GM12878 (cell line): ENCODE results near the gene KTN1. TPM values are rescaled to one million over a fixed set of nuclear protein-coding genes. Genes with fewer than 3 reads are reported as not detected.

ENCODE experiments used
- ATAC-seq: fragments of 200-7000 bp; cut with Tn5 transposase; 3 replicates; pipeline ENCODE4 v1.9.1; 2020; ENCODE audit warnings: mild to moderate bottlenecking, moderate library complexity
- BruUV-seq: library from RNA; stranded (reverse); fragments of 400-500 nt; replicated peaks from 2 replicates; lab custom pipeline; 2021; lab: Mats Ljungman, UMichigan
- CTCF ChIA-PET: fragments of 300-600 bp; sonication (Branson Sonifier 250); formaldehyde crosslinking; extraction: SDS; loops from one replicate; lab custom pipeline; 2021; ENCODE audit warnings: inconsistent platforms; lab: Yijun Ruan, JAX
- POLR2A ChIA-PET: fragments of 350-600 bp; formaldehyde crosslinking; extraction: SDS; loops from one replicate; lab custom pipeline; 2021; ENCODE audit warnings: inconsistent platforms; lab: Charles Lee
- RAD21 ChIA-PET: fragments of 300-600 bp; sonication (Branson Sonifier 250); formaldehyde crosslinking; loops from one replicate; lab custom pipeline; 2023; ENCODE audit warnings: antibody characterized with exemption; ENCODE audit not compliant: unreplicated experiment; lab: Charles Lee
- SMC1A ChIA-PET: fragments of 300-600 bp; sonication (Branson Sonifier 250); formaldehyde crosslinking; loops from one replicate; lab custom pipeline; 2023; ENCODE audit not compliant: unreplicated experiment, uncharacterized antibody; lab: Charles Lee
- DNase-seq: peaks from one replicate; pipeline ENCODE4 v3.0.0-alpha.2; 2011; ENCODE audit warnings: low read depth, low spot score
- FAIRE-seq: peaks from 3 replicates; lab custom pipeline; 2011; peaks lifted over from hg19 to GRCh38; lab: Jason Lieb, UNC
- H2AFZ ChIP-seq: 2 replicates; pipeline ENCODE4 v1.6.0; 2011; ENCODE audit warnings: low read depth, low read length, control low read depth; ENCODE audit not compliant: control insufficient read depth
- H3K27ac ChIP-seq: 2 replicates; pipeline ENCODE4 v1.5.1; 2011; ENCODE audit warnings: control low read depth; ENCODE audit not compliant: control insufficient read depth, insufficient read depth
- H3K27me3 ChIP-seq, 2 experiments: replicated peaks in 1 of 2; 2 replicates each; pipeline versions ENCODE4 v1.6.0 to v1.6.1; 2011; ENCODE audit warnings: low read length in 1 of 2; ENCODE audit not compliant: control insufficient read depth in 2 of 2, insufficient read depth in 2 of 2
- H3K36me3 ChIP-seq, 2 experiments: 2 replicates each; pipeline ENCODE4 v1.5.1; 2011; ENCODE audit warnings: low read length in 1 of 2; ENCODE audit not compliant: control insufficient read depth in 2 of 2, insufficient read depth in 2 of 2
- H3K4me1 ChIP-seq: 2 replicates; pipeline ENCODE4 v1.6.1; 2011; ENCODE audit warnings: mild to moderate bottlenecking, low read length, moderate library complexity, mixed read lengths; ENCODE audit not compliant: control insufficient read depth, insufficient read depth
- H3K4me2 ChIP-seq: 2 replicates; pipeline ENCODE4 v1.6.0; 2011; ENCODE audit warnings: control low read depth; ENCODE audit not compliant: control insufficient read depth, insufficient read depth
- H3K4me3 ChIP-seq: fragments of 200-600 bp; sonication (generic); 2 replicates; pipeline ENCODE4 v1.5.1; 2016
- H3K79me2 ChIP-seq: 2 replicates; pipeline ENCODE4 v1.6.0; 2011; ENCODE audit warnings: low read length; ENCODE audit not compliant: control insufficient read depth, insufficient read depth
- H3K9ac ChIP-seq: 2 replicates; pipeline ENCODE4 v1.8.0; 2011; ENCODE audit warnings: low read length, control low read depth, mixed read lengths; ENCODE audit not compliant: control insufficient read depth, insufficient read depth
- H3K9me3 ChIP-seq: replicated peaks from 3 replicates; pipeline ENCODE4 v1.5.1; 2011; ENCODE audit warnings: mild to moderate bottlenecking, low read length; ENCODE audit not compliant: control insufficient read depth, insufficient read depth
- H4K20me1 ChIP-seq: 2 replicates; pipeline ENCODE4 v1.6.0; 2011; ENCODE audit not compliant: control insufficient read depth, insufficient read depth
- BCL11A ChIP-seq: IDR thresholded peaks from 2 replicates; pipeline ENCODE4 v1.6.1; 2011; ENCODE audit warnings: low read depth, low read length
- CEBPB ChIP-seq, 2 experiments: fragments of 150-350 bp in 1 of 2; IDR thresholded peaks; 2 replicates each; pipeline ENCODE4 v1.6.1; 2012 to 2014; ENCODE audit warnings: low read depth in 2 of 2, low read length in 2 of 2, borderline replicate concordance in 1 of 2, inconsistent platforms in 1 of 2
- GABPA ChIP-seq: IDR thresholded peaks from 2 replicates; pipeline ENCODE4 v1.6.1; 2014; ENCODE audit warnings: antibody characterized with exemption, low read depth, mild to moderate bottlenecking, inconsistent platforms
- NFYA ChIP-seq: IDR thresholded peaks from 2 replicates; pipeline ENCODE4 v1.6.1; 2011; ENCODE audit warnings: low read depth, mild to moderate bottlenecking, low read length, improper control_type of control experiment, borderline replicate concordance
- POLR2AphosphoS5 ChIP-seq: IDR thresholded peaks from 2 replicates; pipeline ENCODE4 v1.6.1; 2011; ENCODE audit warnings: mild to moderate bottlenecking, low read length, inconsistent platforms
- POU2F2 ChIP-seq: IDR thresholded peaks from 3 replicates; pipeline ENCODE4 v1.6.1; 2011; ENCODE audit warnings: low read depth, mild to moderate bottlenecking, low read length, borderline replicate concordance
- YY1 ChIP-seq: IDR thresholded peaks from 2 replicates; pipeline ENCODE4 v1.6.1; 2011; ENCODE audit warnings: low read depth, mild to moderate bottlenecking, low read length
- ZNF24 ChIP-seq: fragments of 450-650 bp; IDR thresholded peaks from 2 replicates; pipeline ENCODE4 v1.6.1; 2017; ENCODE audit warnings: antibody characterized with exemption, mild to moderate bottlenecking
- WGBS: methylation state at CpG from one replicate; pipeline ENCODE4 v1.1.6; 2016; ENCODE audit warnings: low lambda C conversion rate; ENCODE audit not compliant: insufficient replicate concordance, insufficient coverage; ENCODE audit errors: missing lambda C conversion rate; 5-methylcytosine and 5-hydroxymethylcytosine counted together
- in situ Hi-C: fragments of 300-500 bp; cut with MboI; formaldehyde crosslinking; loops from 9 replicates; pipeline ENCODE4 v1.14.3; 2018; ENCODE audit warnings: mixed read lengths
- intact Hi-C: fragments of 100-400 bp; cut with micrococcal nuclease; formaldehyde crosslinking; loops from one replicate; pipeline ENCODE4 v1.14.2; 2022; ENCODE audit not compliant: unreplicated experiment
- polyA plus RNA-seq, 11 experiments: library from polyadenylated mRNA; depleted of rRNA in 4 of 11; unstranded in 6 of 11; stranded (reverse) in 5 of 11; fragments of >200 nt; fragmentation: Nextera tagmentation in 4 of 11; fragmentation: Illumina TruSeq in 1 of 11; extraction: Ambion mirVana in 4 of 11; extraction: Trizol in 1 of 11; gene quantifications; 1 replicate in 1 of 11; 2 replicates in 10 of 11; pipeline versions ENCODE4 v1.2.1 to v1.2.3, GENCODE V29; 2011 to 2016; ENCODE audit warnings: inconsistent platforms in 2 of 11, missing spikeins in 2 of 11, low read depth in 1 of 11
- total RNA-seq, 4 experiments: library from RNA; depleted of rRNA in 3 of 4; stranded (reverse); fragments of >200 nt in 3 of 4; fragmentation: Illumina TruSeq in 1 of 4; extraction: Trizol in 1 of 4; gene quantifications; 2 replicates each; pipeline versions ENCODE4 v1.2.1 to v1.2.3, GENCODE V29; 2013 to 2021
- TF ChIP-seq, protein P1 (sequence below): fragments of 450-650 bp; IDR thresholded peaks from 2 replicates; pipeline ENCODE4 v1.6.1; 2017; ENCODE audit warnings: mild to moderate bottlenecking, low read depth, inconsistent platforms; ENCODE audit not compliant: poor library complexity, severe bottlenecking
- TF ChIP-seq, protein P2 (sequence below): IDR thresholded peaks from 2 replicates; pipeline ENCODE4 v1.6.1; 2012; ENCODE audit warnings: low read depth, low read length, improper control_type of control experiment
- TF ChIP-seq, protein P3 (sequence below): IDR thresholded peaks from 2 replicates; pipeline ENCODE4 v1.6.1; 2011; ENCODE audit warnings: low read depth, mild to moderate bottlenecking, low read length, moderate library complexity, borderline replicate concordance; ENCODE audit errors: extremely low read depth
- TF ChIP-seq, protein P4 (sequence below): IDR thresholded peaks from 2 replicates; pipeline ENCODE4 v1.6.1; 2012; ENCODE audit warnings: low read depth, low read length, improper control_type of control experiment
- TF ChIP-seq, protein P5 (sequence below): IDR thresholded peaks from 2 replicates; pipeline ENCODE4 v1.6.1; 2011; ENCODE audit warnings: borderline replicate concordance, low read depth, mild to moderate bottlenecking, moderate library complexity, mixed read lengths, low read length; ENCODE audit not compliant: insufficient read depth; ENCODE audit errors: extremely low read length

The KTN1 gene
- total and polyA plus RNA-seq, 10 of the 15 experiments (the other 5 are each of a cell fraction or from before 2014, with no cell fraction given), result 50.6 to 154 (median 84.2) TPM

DNA sequence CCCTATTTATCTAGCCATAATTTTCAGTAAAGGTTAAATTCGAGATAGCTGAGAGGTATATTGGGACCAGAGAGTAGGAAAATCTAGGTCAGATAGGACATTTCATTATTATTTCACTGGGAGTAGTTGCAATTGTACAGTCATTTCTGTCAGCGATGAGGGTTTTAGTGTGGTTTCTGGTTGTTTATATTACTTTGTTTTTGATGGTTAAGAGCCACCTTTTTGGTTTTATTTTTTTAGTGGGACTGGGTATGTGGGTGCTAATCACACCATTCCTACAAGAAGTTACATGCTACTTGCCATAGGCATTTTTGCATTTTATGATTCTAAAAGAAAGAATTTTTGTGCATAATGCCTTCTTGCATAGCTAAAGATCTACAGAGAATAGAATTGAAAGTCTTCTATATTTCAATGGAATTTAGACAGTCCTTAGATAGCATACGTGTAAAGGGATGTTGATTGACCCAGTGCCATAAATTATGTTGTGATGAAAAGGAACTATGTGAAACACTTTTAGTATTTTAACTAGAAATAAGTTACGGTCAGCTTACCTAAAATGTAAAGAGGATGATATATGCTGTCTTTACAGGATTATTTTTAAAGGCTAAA, 85.2 kb downstream of the KTN1 start (continued):
- TF ChIP-seq, protein P1, sequence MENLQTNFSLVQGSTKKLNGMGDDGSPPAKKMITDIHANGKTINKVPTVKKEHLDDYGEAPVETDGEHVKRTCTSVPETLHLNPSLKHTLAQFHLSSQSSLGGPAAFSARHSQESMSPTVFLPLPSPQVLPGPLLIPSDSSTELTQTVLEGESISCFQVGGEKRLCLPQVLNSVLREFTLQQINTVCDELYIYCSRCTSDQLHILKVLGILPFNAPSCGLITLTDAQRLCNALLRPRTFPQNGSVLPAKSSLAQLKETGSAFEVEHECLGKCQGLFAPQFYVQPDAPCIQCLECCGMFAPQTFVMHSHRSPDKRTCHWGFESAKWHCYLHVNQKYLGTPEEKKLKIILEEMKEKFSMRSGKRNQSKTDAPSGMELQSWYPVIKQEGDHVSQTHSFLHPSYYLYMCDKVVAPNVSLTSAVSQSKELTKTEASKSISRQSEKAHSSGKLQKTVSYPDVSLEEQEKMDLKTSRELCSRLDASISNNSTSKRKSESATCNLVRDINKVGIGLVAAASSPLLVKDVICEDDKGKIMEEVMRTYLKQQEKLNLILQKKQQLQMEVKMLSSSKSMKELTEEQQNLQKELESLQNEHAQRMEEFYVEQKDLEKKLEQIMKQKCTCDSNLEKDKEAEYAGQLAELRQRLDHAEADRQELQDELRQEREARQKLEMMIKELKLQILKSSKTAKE, result no peak
- TF ChIP-seq BCL11A (no peak), POU2F2 (no peak), CEBPB (IDR thresholded peaks at IDR 0.05; ENCODE audit: borderline replicate concordance in 1 of 2, low read depth in 2 of 2, low read length in 2 of 2) (no peak), YY1 (no peak), GABPA (no peak), NFYA (no peak)
- TF ChIP-seq, protein P2, sequence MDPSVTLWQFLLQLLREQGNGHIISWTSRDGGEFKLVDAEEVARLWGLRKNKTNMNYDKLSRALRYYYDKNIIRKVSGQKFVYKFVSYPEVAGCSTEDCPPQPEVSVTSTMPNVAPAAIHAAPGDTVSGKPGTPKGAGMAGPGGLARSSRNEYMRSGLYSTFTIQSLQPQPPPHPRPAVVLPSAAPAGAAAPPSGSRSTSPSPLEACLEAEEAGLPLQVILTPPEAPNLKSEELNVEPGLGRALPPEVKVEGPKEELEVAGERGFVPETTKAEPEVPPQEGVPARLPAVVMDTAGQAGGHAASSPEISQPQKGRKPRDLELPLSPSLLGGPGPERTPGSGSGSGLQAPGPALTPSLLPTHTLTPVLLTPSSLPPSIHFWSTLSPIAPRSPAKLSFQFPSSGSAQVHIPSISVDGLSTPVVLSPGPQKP, result no peak

DNA sequence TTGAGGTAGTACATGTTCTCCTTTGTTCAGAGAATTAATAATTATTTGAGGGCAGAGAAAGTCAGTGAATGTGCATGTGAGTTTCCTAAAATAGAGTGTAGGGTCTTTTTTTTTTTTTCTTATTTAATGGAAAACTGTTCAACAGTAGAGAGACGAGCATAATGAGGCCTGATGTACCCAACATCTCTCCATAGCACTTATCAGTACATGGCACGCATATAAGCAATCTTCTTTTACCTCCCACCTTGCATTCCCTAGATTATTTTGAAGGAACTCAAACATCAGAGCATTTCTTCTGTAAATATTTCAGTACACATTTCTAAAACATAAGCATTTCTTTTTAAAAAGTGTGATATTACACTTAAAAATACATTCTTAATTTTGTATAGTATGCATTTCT, 87.8 kb downstream of the KTN1 start:
- WGBS, result 89% methylated on average over 2 of the region's 2 CpGs
- H3K36me3 ChIP-seq, result peaks cover under 1 to 19% of the 10 kb centered on the region in 2 experiments; a peak in 2 of 4 replicates
- TF ChIP-seq, protein P3, sequence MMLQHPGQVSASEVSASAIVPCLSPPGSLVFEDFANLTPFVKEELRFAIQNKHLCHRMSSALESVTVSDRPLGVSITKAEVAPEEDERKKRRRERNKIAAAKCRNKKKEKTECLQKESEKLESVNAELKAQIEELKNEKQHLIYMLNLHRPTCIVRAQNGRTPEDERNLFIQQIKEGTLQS, result no peak
- TF ChIP-seq POLR2AphosphoS5, result no peak
- TF ChIP-seq, protein P4, sequence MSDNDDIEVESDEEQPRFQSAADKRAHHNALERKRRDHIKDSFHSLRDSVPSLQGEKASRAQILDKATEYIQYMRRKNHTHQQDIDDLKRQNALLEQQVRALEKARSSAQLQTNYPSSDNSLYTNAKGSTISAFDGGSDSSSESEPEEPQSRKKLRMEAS, result no peak
- TF ChIP-seq ZNF24, result no peak
- TF ChIP-seq, protein P5, sequence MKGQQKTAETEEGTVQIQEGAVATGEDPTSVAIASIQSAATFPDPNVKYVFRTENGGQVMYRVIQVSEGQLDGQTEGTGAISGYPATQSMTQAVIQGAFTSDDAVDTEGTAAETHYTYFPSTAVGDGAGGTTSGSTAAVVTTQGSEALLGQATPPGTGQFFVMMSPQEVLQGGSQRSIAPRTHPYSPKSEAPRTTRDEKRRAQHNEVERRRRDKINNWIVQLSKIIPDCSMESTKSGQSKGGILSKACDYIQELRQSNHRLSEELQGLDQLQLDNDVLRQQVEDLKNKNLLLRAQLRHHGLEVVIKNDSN, result no peak

More for the DNA sequence above, 87.8 kb downstream of the KTN1 start:
- intact Hi-C loops (loop anchor here (10.0 kb wide), 1 partner anchor 223 kb away; the partner anchor contains the start of gene TBPL2), in situ Hi-C loops (no loop called here)
- Histone ChIP-seq H2AFZ (no peak overlapping the region), H3K27me3 (no peaks in the 10 kb centered on the region), H3K9me3 (no peaks in the 10 kb centered on the region), H3K4me1 (peaks cover 8% of the 10 kb centered on the region), H3K4me2 (no peak overlapping the region), H4K20me1 (no peaks in the 10 kb centered on the region), H3K27ac (no peak overlapping the region), H3K9ac (no peak overlapping the region), H3K4me3 (no peak overlapping the region), H3K79me2 (no peaks in the 10 kb centered on the region; the same call in 1 of the 2 replicates)
- SMC1A ChIA-PET, result interaction anchor here (1.1 kb wide), 1 partner anchor 34 kb away, joined by 3 read pairs; no protein-coding TSS in a partner anchor
- DNase-seq (no peak), FAIRE-seq (no peak), ATAC-seq (no peak)
- CTCF ChIA-PET, result no interaction called here
- BruUV-seq, result no TSS peak
- POLR2A ChIA-PET, result no interaction called here
- RAD21 ChIA-PET, result no interaction called here
